GM19395 (cell line): ENCODE data around the gene AGAP3.
A peak's percentile ranks its signal among the peaks of the same experiment; 100 is the strongest.

Experiments
- ATAC-seq: cut with Tn5 transposase; IDR thresholded peaks from one replicate; pipeline ENCODE4 v1.9.1; 2021; ENCODE audit warnings: mild to moderate bottlenecking, moderate library complexity; ENCODE audit not compliant: unreplicated experiment

The AGAP3 gene

GRCh38 chr7:151152643-151153513, 66.6 kb downstream of the AGAP3 start:
- no peak for ATAC-seq

- ATAC-seq = no peak
Measured at GRCh38 chr7:151157645-151158329, 71.5 kb downstream of the AGAP3 start.

GRCh38 chr7:151161757-151162156, 75.5 kb downstream of the AGAP3 start:
- no peak for ATAC-seq

GRCh38 chr7:151166629-151167196, 80.4 kb downstream of the AGAP3 start:
- ATAC-seq = no peak

- ATAC-seq = no peak
Measured at GRCh38 chr7:151167197-151167961, 81.1 kb downstream of the AGAP3 start, which contains the start of gene GBX1. Gene GBX1, minus strand, starts transcription at chr7:151167694. Its CDS starts 146 bp downstream, at chr7:151167548.

GRCh38 chr7:151168003-151168786, 81.9 kb downstream of the AGAP3 start:
- no peak for ATAC-seq

GRCh38 chr7:151168787-151169162, 82.5 kb downstream of the AGAP3 start:
- no peak for ATAC-seq

- peak; percentile 71 for ATAC-seq
Measured at GRCh38 chr7:151172273-151173141, 86.2 kb downstream of the AGAP3 start.

- ATAC-seq = no peak
Measured at GRCh38 chr7:151173386-151174245, 87.3 kb downstream of the AGAP3 start.

- ATAC-seq = no peak
Measured at GRCh38 chr7:151174246-151175046, 88.2 kb downstream of the AGAP3 start.

GRCh38 chr7:151175047-151175792, 88.9 kb downstream of the AGAP3 start:
- no peak for ATAC-seq

- ATAC-seq = no peak
Measured at GRCh38 chr7:151175793-151176311, 89.6 kb downstream of the AGAP3 start.

- no peak for ATAC-seq
Measured at GRCh38 chr7:151176401-151176800, 90.1 kb downstream of the AGAP3 start.

- ATAC-seq = no peak
Measured at GRCh38 chr7:151177310-151177709, 91.0 kb downstream of the AGAP3 start.

- ATAC-seq = no peak
Measured at GRCh38 chr7:151178236-151178635, 92.0 kb downstream of the AGAP3 start.

- ATAC-seq = no peak
Measured at GRCh38 chr7:151178831-151179230, 92.6 kb downstream of the AGAP3 start.
